Esophagus mucosa (tissue), 1 donor: ENCODE data around the gene LPIN1. TPM values are rescaled to one million over a fixed set of nuclear protein-coding genes. Genes with fewer than 3 reads are reported as not detected.
A peak's percentile ranks its signal among the peaks of the same experiment; 100 is the strongest.
"Not testable (repeated sequence)": the region's sequence is repeated elsewhere in the genome, so short reads cannot be mapped to it uniquely, and the experiment has no call there.

Experiments
- ATAC-seq: fragments of 200-7000 bp; cut with Tn5 transposase; one replicate; pipeline ENCODE4 v1.9.1; 2020
- total RNA-seq: library from RNA; stranded (reverse); gene quantifications from one replicate; pipeline ENCODE4 v1.2.4, GENCODE V29; 2023
- donor health status: DM: yes; HTN: yes; CAD: no.

Gene LPIN1
- total RNA-seq, 1 donor from 2014 or later: 33.6 TPM

- peak; percentile 96 for ATAC-seq
These were observed 2.4 kb upstream of the LPIN1 start for GRCh38 chr2:11743846-11744553.

GRCh38 chr2:11744631-11745394 is 1.6 kb upstream of the LPIN1 start:
- ATAC-seq: no peak

GRCh38 chr2:11745613-11746375 is 638 bp upstream of the LPIN1 start:
- no peak for ATAC-seq

GRCh38 chr2:11746807-11747459 is 501 bp downstream of the LPIN1 start:
- no peak for ATAC-seq

GRCh38 chr2:11748018-11748860 is 1.8 kb downstream of the LPIN1 start:
- no peak for ATAC-seq

- ATAC-seq: no peak
These were observed 2.6 kb downstream of the LPIN1 start for GRCh38 chr2:11748861-11749645.

- no peak for ATAC-seq
These were observed 3.4 kb downstream of the LPIN1 start for GRCh38 chr2:11749646-11750349.

- no peak for ATAC-seq
These were observed 4.0 kb downstream of the LPIN1 start for GRCh38 chr2:11750422-11750821.

- no peak for ATAC-seq
These were observed 4.5 kb downstream of the LPIN1 start for GRCh38 chr2:11750917-11751316.

- ATAC-seq: no peak
These were observed 6.5 kb downstream of the LPIN1 start for GRCh38 chr2:11752906-11753305.

- ATAC-seq: peak; percentile 83
These were observed 7.0 kb downstream of the LPIN1 start for GRCh38 chr2:11753452-11753885.

GRCh38 chr2:11753886-11754699 is 7.7 kb downstream of the LPIN1 start:
- peak; percentile 71 for ATAC-seq

- no peak for ATAC-seq
These were observed 8.2 kb downstream of the LPIN1 start for GRCh38 chr2:11754700-11755015.

- no peak for ATAC-seq
These were observed 10.7 kb downstream of the LPIN1 start for GRCh38 chr2:11757101-11757500.

GRCh38 chr2:11758187-11758586 is 11.8 kb downstream of the LPIN1 start:
- no peak for ATAC-seq

GRCh38 chr2:11758647-11759046 is 12.2 kb downstream of the LPIN1 start:
- ATAC-seq: no peak

- ATAC-seq: not testable (repeated sequence)
These were observed 12.9 kb downstream of the LPIN1 start for GRCh38 chr2:11759182-11759975.

GRCh38 chr2:11761259-11761658 is 14.8 kb downstream of the LPIN1 start:
- no peak for ATAC-seq

GRCh38 chr2:11762031-11762430 is 15.6 kb downstream of the LPIN1 start:
- no peak for ATAC-seq
